GM12875 (cell line): ENCODE measurements around the gene CALN1.

Source experiments
- H3K4me3 ChIP-seq: one replicate; pipeline ENCODE4 v1.5.1; 2011; ENCODE audit warnings: low read depth, low read length, control low read depth
- TF ChIP-seq, protein P1 (sequence below): IDR thresholded peaks from 2 replicates; pipeline ENCODE4 v1.5.1; 2011; ENCODE audit warnings: low read depth, mild to moderate bottlenecking, control low read depth, inconsistent platforms, low read length, moderate library complexity, borderline replicate concordance; ENCODE audit not compliant: insufficient read depth

CALN1 gene

GRCh38 chr7:72019436-72019835, 392.7 kb downstream of the CALN1 start:
- TF ChIP-seq, protein P1, sequence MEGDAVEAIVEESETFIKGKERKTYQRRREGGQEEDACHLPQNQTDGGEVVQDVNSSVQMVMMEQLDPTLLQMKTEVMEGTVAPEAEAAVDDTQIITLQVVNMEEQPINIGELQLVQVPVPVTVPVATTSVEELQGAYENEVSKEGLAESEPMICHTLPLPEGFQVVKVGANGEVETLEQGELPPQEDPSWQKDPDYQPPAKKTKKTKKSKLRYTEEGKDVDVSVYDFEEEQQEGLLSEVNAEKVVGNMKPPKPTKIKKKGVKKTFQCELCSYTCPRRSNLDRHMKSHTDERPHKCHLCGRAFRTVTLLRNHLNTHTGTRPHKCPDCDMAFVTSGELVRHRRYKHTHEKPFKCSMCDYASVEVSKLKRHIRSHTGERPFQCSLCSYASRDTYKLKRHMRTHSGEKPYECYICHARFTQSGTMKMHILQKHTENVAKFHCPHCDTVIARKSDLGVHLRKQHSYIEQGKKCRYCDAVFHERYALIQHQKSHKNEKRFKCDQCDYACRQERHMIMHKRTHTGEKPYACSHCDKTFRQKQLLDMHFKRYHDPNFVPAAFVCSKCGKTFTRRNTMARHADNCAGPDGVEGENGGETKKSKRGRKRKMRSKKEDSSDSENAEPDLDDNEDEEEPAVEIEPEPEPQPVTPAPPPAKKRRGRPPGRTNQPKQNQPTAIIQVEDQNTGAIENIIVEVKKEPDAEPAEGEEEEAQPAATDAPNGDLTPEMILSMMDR: no peak
- no peak overlapping the region for H3K4me3 ChIP-seq

DNA sequence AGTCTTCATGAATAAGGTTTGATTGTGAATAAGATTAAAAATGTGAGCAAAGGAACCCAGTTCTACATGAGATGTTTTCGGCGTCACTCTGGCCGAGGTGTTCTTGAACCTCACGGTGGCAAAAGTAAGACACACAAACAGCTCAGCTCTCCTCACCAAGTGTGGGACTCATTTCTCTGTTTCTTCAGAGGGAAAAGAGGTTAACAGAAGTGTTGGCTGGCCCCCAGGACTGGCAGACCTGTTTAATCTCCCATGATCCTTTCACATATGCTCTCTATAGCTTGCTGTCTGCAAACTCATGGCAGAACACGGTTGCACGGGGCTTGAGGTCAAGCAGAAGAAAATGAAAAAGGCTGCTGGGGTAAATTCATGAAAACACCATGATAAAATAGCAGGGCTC, 394.4 kb downstream of the CALN1 start:
- H3K4me3 ChIP-seq: no peak overlapping the region
- TF ChIP-seq, protein P1: no peak

GRCh38 chr7:72016574-72016973, 395.6 kb downstream of the CALN1 start:
- TF ChIP-seq, protein P1: no peak
- no peak overlapping the region for H3K4me3 ChIP-seq

DNA sequence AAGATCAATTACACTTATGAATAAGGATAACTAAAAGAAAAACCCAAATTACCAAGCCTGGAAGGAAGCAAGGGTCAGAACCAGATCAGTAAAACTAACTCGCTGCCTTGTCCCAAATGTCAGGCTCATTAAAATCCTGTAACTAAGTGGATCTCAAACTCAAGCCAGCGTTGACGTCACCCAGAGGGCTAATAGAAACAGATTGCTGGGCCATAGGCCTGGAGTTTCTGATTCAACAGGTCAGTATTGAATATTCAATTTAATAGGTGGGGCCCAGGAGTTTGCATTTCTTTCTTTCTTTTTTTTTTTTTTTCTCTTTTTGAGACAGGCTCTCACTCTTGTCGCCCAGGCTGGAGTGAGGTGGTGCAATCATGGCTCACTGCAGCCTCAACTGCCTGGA, 397.0 kb downstream of the CALN1 start:
- H3K4me3 ChIP-seq: no peak overlapping the region
- TF ChIP-seq, protein P1: no peak

DNA sequence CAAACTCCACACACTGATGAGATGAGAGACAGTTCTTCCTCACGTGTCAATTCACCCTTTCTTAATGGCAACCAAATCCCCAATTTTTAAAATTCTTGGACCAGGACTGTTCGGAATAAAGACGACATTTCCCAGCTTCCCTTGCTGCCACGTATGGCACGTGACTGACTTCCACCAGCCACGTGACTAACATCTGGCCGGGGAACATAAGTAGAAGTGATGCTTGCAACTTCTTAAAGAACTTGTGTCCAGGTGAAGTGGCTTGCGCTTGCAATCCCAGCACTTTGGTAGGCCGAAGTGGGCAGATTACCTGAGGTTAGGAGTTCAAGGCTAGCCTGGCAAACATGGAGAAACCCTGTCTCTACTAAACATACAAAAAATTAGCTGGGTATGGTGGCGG, 405.1 kb downstream of the CALN1 start:
- TF ChIP-seq, protein P1: no peak
- no peak overlapping the region for H3K4me3 ChIP-seq

GRCh38 chr7:72003236-72003635, 408.9 kb downstream of the CALN1 start:
- TF ChIP-seq, protein P1: no peak
- no peak overlapping the region for H3K4me3 ChIP-seq

DNA sequence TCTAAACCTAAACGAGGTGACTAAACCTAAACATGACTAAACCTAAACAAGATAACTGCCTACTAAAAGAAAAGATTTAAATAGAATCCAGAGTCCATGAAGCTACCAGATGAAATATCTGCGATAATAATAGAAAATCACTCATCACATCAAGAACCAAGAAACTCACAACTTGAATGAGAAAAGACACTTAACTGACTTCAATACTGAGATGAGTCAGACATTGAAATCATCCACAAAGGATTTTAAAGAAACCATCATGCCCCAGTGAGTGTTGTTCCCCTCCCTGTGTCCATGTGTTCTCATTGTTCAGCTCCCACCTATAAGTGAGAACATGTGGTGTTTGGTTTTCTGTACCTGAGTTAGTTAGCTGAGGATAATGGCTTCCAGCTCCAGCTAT, 416.0 kb downstream of the CALN1 start:
- no peak overlapping the region for H3K4me3 ChIP-seq
- TF ChIP-seq, protein P1: no peak
